Effector CD8-positive, alpha-beta T cell (primary cell): ENCODE data around the gene WNT6.

Experiments used
- DNase-seq: peaks from one replicate; lab custom pipeline; 2025; lab: John Stamatoyannopoulos, UW

WNT6 gene

GRCh38 chr2:218877891-218878290, 18.3 kb downstream of the WNT6 start:
- DNase-seq: no peak

GRCh38 chr2:218878486-218878885, 18.9 kb downstream of the WNT6 start:
- DNase-seq: no peak

GRCh38 chr2:218878926-218879761, 19.5 kb downstream of the WNT6 start:
- DNase-seq: no peak

- DNase-seq: no peak
Observed at GRCh38 chr2:218879776-218880101, 20.1 kb downstream of the WNT6 start.

- peak; percentile 77 for DNase-seq
Observed at GRCh38 chr2:218880102-218880858, 20.7 kb downstream of the WNT6 start, which contains the start of gene WNT10A. Gene WNT10A (plus strand): TSS chr2:218880852. CDS start chr2:218880996, 144 bp downstream.

- DNase-seq: no peak
Observed at GRCh38 chr2:218880859-218881594, 21.4 kb downstream of the WNT6 start.

- no peak for DNase-seq
Observed at GRCh38 chr2:218881744-218882460, 22.3 kb downstream of the WNT6 start.

GRCh38 chr2:218882461-218882816, 22.8 kb downstream of the WNT6 start:
- DNase-seq: no peak

GRCh38 chr2:218882866-218883366, 23.3 kb downstream of the WNT6 start:
- no peak for DNase-seq

GRCh38 chr2:218883491-218884490, 24.2 kb downstream of the WNT6 start:
- no peak for DNase-seq

- DNase-seq: no peak
Observed at GRCh38 chr2:218884519-218884918, 24.9 kb downstream of the WNT6 start.

GRCh38 chr2:218885981-218886947, 26.7 kb downstream of the WNT6 start:
- no peak for DNase-seq

- DNase-seq: no peak
Observed at GRCh38 chr2:218887079-218887478, 27.5 kb downstream of the WNT6 start.

GRCh38 chr2:218888341-218888740, 28.7 kb downstream of the WNT6 start:
- no peak for DNase-seq

GRCh38 chr2:218889937-218890336, 30.3 kb downstream of the WNT6 start:
- no peak for DNase-seq

- DNase-seq: no peak
Observed at GRCh38 chr2:218890369-218890768, 30.8 kb downstream of the WNT6 start.

- DNase-seq: no peak
Observed at GRCh38 chr2:218891275-218892135, 31.9 kb downstream of the WNT6 start.

GRCh38 chr2:218892693-218893348, 33.2 kb downstream of the WNT6 start:
- DNase-seq: peak; percentile 68
